Neural progenitor cell (in vitro differentiated cells): ENCODE results near the gene PRKD1.

Experiments used
- CTCF ChIP-seq: fragments of 200-600 bp; sonication (generic); IDR thresholded peaks from 2 replicates; pipeline ENCODE4 v1.5.1; 2017; ENCODE audit warnings: antibody characterized with exemption, mild to moderate bottlenecking
- EZH2 ChIP-seq: fragments of 200-600 bp; sonication (generic); IDR thresholded peaks from 2 replicates; pipeline ENCODE4 v1.6.1; 2017; ENCODE audit warnings: antibody characterized with exemption, mild to moderate bottlenecking, moderate library complexity

GRCh38 chr14:29681316-29681715 lies 246.3 kb downstream of the PRKD1 start:
- TF ChIP-seq CTCF (no peak), EZH2 (no peak)
